GM19452 (cell line): ENCODE measurements around the gene APEX1.
"Not testable (repeated sequence)": the region's sequence is repeated elsewhere in the genome, so short reads cannot be mapped to it uniquely, and the experiment has no call there.

Source experiments
- ATAC-seq: cut with Tn5 transposase; IDR thresholded peaks from one replicate; pipeline ENCODE4 v1.9.1; 2021; ENCODE audit not compliant: unreplicated experiment

Gene APEX1

DNA sequence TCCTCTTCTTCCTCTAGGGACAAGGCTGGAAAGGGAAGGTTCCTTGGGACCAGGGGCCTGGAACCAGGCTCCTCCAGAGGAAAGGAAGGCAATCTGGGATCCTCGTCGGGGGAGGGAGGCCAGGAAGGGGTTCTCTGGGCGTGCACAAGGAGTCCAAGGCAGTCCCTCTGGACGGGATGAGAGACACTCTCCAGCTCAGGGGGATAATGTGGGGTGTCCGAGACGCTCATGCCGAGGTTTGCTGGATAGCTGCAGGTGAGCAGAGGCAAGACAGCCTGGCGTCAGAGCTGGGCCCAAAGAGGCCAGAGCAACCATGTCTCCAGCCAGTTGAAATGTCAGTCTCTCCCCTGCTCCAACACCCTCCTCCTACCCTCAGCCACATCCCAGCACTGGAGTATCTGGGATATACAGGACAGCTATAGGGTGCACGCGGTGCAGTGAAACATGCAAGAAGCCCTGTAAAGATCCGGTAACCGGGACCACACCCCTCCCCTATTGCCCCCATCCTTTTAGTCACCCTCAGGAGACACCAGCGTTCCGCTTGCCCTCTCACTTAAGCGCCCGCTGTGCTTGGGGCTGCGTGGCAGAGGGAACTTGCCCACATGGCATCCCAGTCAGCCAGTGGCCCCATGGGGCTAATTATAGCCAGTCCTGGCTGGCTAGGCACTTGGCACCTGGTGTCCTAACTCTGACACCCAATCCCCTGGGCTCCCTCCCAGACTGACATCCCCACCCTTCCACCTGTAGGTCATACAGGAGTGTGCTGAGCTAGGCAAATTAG is 19.3 kb upstream of the APEX1 start, which contains the start of gene KLHL33:
TSS of gene KLHL33 (minus strand) at position 585 of the 781 bp plus-strand sequence. CDS start at position 230, 355 bp downstream.
- ATAC-seq, result no peak

DNA sequence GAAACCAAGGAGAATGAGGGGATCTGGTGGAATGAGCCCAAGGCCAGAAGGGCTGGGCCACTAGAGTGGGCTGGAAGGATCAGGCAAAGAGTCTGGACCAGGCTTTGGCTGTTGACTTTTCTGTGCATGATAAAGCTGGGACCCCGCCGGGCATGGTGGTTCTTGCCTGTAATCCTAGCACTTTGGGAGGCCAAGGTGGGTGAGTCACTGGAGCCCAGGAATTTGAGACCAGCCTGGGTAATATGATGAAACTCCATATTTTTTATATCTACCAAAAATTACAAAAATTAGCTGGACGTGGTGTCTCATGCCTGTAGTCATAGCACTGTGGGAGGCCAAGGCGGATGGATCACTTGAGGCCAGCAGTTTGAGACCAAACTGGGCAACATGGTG is 18.7 kb upstream of the APEX1 start:
- ATAC-seq, result no peak

DNA sequence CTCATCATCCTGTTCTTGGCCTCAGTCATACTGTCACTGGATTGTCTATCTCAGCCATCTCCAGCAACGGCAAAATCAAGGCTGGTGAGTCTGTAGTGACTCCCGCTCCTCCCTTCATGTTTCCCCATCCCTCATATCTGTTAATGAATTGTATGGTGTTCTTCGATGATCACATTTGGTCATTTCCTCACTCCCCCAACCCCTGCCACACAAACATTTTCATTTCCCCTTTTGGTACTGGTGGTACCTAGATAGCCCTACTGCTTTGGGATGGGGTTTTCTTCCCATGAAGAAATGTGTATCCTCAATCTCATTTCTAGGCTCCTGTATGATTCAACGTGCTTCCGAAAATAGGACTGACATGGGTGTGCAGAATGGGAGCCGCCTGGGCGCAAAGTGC is 16.4 kb upstream of the APEX1 start:
- no peak for ATAC-seq

DNA sequence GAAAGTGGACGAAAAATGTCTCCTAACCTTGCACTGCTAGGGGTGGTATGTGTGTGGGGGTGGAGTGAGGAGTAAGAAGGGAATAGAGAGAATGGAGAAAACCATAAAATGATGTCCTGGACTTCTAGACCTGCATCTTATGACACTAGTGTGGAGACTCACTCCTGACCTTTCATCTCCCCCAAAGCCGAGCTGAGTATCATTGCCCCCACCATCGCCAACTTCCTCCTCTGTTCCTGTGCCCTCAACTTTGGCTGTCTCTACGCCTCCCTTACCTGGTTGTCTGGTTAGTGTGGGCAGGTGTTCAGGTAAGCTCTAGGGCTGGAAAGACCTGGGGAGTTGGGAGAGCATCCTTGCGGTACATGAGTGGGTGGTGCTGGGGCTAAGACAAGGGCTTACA is 14.6 kb upstream of the APEX1 start:
- no peak for ATAC-seq

DNA sequence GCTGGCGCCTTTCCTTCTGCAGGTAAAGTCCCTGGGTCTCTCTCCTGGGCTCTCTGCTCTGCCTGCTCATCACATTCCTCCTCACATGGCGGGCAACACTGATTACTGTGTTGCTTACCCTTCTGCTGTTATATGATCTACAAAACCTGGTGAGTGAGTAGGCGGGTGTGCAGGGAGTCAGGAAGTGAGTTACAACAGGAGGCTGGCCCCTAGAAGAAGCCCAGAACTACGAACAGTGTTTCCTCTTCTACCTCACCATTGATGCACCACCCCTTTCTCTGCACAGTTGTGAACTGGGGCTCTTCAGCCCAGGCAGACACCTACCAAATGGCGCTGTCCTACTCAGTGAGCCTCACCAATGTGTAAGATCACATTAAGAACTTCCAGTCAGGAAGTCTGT is 14.1 kb upstream of the APEX1 start:
- no peak for ATAC-seq

DNA sequence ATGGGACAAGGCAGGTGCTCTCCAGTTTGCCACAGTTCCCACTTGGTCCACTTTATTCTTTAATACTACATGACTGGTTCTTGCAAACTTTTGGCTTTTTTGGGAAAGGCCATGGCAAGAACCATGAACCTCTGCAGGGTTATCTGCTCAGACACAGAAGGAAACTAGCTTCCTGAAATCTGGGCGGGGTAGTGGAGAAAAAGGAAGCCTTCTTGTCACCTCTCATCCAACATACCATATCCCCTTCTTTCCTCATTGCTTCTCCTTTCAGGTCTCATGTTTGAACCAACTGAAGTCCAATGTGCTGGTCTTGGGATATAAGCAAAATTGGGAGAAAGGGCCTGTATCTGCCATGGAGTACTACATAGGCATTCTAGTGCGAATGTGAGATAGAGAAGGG is 13.6 kb upstream of the APEX1 start:
- no peak for ATAC-seq

DNA sequence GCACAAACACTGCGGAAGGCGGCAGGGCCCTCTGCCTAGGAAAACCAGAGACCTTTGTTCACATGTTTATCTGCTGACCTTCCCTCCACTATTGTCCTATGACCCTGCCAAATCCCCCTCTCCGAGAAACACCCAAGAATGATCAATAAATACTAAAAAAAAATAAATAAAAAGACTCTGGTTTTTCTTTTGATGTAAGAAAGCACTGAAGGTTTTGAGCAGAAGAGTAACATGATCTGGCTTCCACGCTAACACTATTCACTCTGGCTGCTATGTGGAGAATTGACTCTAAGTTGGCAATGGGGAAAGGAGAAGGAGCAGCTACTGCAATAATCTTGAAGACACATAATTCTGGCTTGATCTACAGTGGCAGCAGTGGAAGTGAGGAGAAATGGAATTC is 11.4 kb upstream of the APEX1 start:
- not testable (repeated sequence) for ATAC-seq

DNA sequence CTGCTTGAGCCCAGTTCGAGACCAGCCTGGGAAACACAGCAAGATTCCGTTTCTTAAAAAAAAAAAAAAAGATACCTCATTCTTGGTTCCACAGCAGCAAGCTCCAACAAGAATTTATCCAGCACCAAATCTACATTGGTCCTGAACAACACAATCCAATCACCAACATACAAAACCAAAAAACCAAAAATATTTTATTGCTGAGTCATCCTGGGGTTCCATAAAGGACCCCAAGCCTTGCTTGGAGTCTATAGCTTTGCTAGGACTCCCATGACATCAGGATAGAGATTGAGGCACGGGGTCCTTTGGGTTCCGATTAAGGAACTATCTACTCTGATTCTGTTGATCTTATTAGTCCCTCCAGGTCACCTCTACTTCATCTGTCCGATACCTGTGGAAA is 8.1 kb upstream of the APEX1 start:
- no peak for ATAC-seq

DNA sequence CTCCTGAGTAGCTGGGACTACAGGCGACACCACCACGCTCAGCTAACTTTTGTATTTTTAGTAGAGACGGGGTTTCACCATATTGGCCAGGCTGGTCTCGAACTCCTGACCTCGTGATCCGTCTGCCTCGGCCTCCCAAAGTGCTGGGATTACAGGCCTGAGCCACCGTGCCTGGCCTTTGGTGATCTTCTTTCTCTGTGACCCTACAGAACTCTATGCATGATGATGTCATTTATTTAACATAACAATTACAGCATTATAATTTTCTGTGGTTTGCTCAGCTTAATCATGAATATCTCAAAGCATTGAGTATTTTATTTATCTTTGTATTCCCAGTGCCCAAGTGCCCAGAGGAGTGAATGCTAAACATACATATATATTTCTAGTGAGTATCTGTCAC is 2.2 kb upstream of the APEX1 start:
- not testable (repeated sequence) for ATAC-seq

DNA sequence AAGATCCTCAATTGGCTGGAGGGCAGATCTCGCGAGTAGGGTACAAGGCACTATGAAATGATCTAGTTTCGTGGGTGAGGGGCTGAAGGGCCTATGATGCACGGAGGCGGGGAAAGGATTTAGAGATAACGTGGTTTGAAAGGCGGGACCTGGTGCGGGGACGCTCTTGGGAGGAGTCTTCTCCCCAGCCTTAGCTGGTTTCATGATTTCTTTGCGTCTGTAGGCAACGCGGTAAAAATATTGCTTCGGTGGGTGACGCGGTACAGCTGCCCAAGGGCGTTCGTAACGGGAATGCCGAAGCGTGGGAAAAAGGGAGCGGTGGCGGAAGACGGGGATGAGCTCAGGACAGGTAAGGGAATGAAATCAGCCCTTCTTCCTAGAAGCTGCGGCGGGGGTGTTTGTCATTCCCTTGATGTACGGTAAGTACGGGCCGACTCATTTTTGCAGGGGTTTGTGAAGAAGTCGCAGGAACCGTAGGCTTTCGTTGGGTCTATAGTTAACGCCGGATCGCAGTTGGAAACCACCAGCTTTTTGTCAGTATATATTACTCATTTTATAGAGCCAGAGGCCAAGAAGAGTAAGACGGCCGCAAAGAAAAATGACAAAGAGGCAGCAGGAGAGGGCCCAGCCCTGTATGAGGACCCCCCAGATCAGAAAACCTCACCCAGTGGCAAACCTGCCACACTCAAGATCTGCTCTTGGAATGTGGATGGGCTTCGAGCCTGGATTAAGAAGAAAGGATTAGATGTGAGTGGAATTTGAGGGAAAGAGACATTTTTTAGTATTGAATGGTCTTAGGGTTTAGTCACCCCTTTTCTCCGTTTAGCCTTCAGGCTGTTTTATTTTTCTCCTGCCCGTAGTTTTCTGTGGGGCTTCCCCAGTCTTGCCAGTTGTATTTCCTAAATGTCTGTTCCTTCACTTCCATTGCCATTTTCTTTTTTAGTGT is 602 bp downstream of the APEX1 start:
- peak; percentile 48 for ATAC-seq

DNA sequence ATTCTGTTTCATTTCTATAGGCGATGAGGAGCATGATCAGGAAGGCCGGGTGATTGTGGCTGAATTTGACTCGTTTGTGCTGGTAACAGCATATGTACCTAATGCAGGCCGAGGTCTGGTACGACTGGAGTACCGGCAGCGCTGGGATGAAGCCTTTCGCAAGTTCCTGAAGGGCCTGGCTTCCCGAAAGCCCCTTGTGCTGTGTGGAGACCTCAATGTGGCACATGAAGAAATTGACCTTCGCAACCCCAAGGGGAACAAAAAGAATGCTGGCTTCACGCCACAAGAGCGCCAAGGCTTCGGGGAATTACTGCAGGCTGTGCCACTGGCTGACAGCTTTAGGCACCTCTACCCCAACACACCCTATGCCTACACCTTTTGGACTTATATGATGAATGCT is 1.9 kb downstream of the APEX1 start:
- ATAC-seq, result no peak

DNA sequence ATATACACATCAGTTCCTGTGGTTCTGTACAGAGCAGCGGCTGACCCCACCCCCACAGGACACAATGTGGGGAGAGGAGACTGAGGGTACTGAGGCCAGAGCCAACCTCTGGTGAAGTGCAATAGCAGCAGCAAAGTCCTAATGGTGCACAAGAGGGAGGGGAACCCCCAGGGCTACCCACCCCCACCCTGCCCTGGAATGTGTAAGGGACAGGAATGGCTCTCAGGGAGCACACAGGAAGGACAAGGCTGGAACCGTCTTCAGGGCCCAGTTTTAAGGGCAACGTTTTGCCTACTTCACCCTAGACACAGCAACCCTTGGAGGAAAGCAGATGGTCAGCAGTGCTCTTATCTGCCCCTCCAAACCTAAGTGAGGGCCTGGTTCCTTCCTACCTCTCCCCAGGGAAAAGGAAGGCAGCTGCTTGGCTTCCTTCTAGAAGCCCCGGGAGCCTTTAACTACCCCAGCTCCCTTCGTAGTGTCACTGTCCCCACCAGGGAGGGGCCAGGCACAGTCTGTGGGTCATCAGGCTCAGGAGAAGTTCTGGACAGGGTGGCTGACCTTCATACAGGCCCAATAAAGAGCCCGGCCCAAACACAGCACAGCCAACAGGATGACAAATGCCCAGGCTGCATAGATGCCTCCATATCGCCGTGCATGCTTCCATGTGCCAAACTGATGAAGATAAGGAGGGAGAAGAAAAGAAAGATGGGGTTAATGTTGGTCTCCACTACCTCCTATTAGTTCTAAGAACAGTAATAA is 3.2 kb downstream of the APEX1 start:
- ATAC-seq, result no peak

DNA sequence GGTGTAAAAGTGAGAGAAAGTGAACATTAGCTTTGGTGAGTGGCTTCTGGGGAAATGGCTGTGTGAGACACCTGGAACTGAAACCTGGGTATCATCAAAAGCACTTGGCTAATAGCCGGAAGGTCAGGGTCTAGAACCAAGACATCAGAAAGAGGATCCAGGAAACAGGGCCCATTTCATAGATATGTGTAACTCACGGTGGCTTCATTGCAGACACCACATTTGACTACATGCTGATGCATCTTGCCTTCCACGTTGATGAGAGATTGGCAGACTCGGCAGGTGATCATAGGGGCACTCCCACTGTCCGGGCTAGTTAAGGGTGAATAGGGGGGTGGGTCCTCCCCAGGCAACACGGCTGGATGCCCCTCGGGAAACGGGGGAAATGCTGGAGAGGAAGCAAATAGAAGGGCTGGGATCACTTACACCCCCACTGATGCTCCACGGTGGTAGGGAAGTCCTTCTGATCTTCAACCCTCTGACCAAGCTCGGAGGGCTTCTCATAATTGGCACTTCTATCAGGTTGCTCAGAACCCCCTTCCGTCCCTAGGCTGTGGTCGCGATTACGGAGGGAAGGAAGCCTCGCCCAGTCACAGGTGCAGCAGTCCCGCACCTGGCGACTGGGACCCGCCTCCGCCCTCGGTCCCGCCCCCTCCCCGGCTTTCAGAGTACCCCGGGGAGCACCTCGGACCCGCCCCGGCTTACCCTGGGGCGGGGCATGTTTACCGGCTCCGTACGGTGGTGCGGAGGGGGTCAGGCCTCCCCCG is 5.6 kb downstream of the APEX1 start:
- ATAC-seq, result no peak

DNA sequence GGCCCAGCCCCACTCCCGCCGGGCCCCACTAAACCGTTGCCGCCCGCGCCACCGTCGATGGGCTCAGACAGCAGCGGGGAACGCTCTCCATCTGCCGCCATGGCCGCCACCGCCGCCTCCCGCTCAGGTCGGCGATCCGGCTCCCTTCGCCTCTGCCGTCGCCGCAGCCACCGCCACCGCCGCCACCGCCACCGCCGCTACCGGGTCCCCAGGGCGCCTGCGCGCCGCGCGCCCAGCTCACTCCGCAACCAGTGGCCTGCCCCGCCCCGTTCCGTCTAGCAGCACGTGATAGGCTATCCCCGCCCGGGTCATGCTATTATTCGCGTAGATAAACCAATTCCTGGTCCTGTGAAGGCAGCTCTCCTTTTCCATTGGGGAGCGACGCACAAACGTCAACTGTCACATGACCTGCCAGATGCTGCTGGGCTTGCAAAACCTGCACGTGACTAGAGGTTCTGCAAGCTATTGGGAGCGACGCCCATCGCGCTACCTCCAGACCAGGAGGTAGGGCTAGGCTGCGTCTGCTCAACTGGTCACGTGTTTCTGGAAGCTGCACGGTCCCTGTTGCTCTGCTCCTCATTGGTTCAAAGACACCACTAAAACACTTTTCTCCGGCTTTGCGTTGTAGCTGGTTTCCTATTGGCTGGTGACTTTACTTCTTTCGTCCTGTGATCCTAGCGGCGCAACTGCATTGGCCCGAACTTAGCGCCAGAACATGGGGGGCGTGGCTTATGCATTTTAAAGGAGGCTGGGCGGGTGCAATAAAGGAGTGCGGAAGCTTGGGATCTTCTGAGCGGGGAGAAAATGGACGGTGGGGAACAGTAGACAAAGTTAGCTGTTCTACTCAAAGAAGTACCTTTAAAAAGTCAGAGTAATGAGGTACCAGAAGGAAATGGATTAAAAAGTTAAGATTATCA is 6.5 kb downstream of the APEX1 start, which contains the start of gene PIP4P1:
TSS of gene PIP4P1 (minus strand) at position 210 of the 917 bp plus-strand sequence. CDS start at position 101, 109 bp downstream.
- ATAC-seq, result peak; percentile 95

DNA sequence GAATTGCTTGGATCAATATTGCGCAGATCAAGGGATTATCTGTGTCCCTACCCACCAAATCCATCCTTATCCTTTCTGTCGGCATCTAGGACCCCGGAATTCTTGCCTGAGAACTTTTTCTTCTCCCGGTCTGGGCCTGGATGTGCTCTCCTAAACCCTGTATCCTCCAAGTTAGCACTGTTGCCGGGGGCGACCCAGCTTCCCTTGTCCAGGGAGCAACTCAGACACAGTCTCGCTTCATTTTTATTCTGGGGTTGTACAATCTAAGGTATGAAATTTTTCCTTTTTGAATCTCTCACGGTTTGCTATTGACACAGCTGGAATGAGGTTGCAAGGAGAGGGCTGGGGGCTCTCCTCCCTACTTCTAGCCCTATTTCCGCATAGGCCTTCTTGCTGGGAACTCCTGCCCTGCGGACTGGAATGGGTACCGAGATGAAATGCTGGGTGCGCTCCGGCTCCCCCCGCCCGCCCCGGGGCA is 13.8 kb downstream of the APEX1 start:
- ATAC-seq, result peak; percentile 12

DNA sequence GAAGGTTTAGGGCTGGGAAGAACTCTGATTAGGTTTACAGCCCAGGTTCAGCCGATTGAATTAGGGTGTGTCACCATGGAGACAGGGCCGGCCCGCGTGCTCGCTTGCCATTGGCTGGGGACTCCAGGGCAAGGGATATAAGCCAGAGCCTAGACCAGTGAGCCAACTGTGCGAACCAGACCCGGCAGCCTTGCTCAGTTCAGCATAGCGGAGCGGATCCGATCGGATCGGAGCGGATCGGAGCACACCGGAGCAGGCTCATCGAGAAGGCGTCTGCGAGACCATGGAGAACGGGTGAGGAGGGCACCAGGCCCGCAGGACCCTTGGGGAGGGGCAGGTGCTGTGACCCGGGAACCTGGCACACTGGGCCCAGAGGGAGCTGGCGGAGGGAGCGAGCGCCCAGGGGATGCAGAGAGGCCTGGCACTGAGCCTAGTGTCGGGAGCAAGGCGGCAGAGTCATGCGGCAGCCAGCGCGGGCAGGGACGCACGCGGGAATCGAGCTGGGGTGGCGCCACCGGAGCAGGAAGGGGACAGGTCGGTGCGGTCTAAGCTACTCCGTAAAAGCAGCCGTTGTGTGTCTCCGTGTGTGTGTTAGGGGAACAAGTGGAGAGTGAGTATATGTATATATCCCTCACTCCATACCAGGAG is 14.3 kb downstream of the APEX1 start, which contains the start of gene PNP:
TSS of gene PNP (plus strand) at position 165 of the 648 bp plus-strand sequence. CDS start at position 284, 119 bp downstream.
- ATAC-seq, result peak; percentile 89

DNA sequence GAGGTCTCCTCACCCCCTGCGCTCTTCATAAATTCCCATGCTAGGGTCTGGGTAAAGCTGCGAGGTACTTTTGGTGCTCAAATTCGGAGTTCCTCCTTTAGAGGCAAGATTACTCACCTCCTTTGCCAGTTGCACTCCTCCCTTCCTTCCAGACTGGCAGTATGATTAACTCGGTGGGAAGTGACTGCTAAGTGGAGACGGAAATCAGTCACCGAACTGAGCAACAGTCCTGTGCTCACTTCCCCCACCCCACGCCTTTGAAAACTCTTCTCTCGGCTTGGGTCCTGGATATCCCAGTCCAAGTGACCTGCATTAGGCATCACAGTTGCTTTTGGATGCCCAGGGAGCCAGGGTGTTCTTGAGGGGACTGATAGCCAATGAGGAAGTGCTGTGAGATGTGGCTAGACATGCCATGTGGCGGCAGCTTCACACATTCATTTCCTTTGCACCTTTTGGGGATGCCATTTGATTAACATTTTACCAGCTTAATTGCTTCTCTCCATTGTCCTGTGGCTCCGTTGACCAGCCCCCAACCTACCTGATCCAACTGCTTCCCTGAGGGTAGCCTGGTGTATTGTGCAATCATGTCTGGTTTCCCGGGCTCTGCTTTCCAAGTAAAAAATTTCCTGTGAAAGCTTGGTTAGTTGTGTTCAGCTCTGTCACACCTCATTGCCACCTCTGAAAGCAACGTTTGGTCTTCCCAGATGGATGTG is 15.0 kb downstream of the APEX1 start:
- peak; percentile 36 for ATAC-seq

DNA sequence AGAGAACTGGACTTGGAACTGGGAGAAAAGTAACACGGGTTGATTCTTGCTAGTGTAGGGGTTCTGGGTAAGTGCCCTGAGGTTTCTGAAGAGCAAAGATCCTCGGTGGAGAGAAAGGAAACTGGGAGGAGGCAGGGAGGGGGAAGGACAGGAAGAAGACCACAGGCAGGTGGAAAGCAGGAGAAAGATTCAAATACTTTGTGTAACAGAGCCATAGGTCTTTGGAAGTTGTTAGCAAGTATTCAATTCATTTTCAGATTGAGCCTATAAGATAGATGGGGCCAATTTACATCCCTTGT is 15.5 kb downstream of the APEX1 start:
- no peak for ATAC-seq
